ENCODE results near the gene CYSTM1. TPM values are rescaled to one million over a fixed set of nuclear protein-coding genes. Genes with fewer than 3 reads are reported as not detected.

CYSTM1 gene
- total RNA-seq, 4 donors from 2014 or later: 304 to 593 (median 336) TPM

GRCh38 chr5:140239939-140240700 lies 65.1 kb downstream of the CYSTM1 start:
- intact Hi-C loops (cut with DNase I; ENCODE audit: low total_unique reads): loop anchor here (2.0 to 10.0 kb wide), 3 partner anchors 49 to 315 kb away; partner anchors contain the start of genes CYSTM1 and SRA1
- DNase-seq (peak in 1 of 2 donors; percentile 62), ATAC-seq (peak in 1 of 2 donors; percentile 9)
- H3K9me3 ChIP-seq: no peaks in the 10 kb centered on the region
- in situ Hi-C loops (cut with MboI; ENCODE audit: low sequenced_read_pairs in 4 of 4): loop anchor here (5.0 to 25.0 kb wide), 3 partner anchors 107 to 322 kb away; partner anchors contain the start of genes APBB3 (in 1 of the 4), HBEGF (in 1 of the 4), SLC35A4 (in 1 of the 4) and SRA1 (in 1 of the 4)
- no peak overlapping the region for H3K4me3 ChIP-seq
- H3K27ac ChIP-seq: peak overlapping the region; percentile 87 to 93 (median 92)
- peaks cover 84 to 95% of the 10 kb centered on the region in 2 donors for H3K4me1 ChIP-seq
- no peaks in the 10 kb centered on the region for H3K27me3 ChIP-seq
- TF ChIP-seq POLR2A (IDR thresholded peaks at IDR 0.05) (no peak), CTCF (IDR thresholded peaks at IDR 0.05 in 4 of 5, conservative IDR thresholded peaks at IDR 0.05 in 1 of 5) (peak; percentile 59 to 74 (median 65))
- no peaks in the 10 kb centered on the region for H3K36me3 ChIP-seq

GRCh38 chr5:140240987-140241706 lies 66.2 kb downstream of the CYSTM1 start:
- DNase-seq (peak; percentile 95 to 99), ATAC-seq (peak; percentile 79 to 83)
- Histone ChIP-seq H3K27me3 (no peaks in the 10 kb centered on the region), H3K4me1 (peaks cover 88 to 93% of the 10 kb centered on the region in 2 donors), H3K36me3 (no peaks in the 10 kb centered on the region), H3K9me3 (no peaks in the 10 kb centered on the region), H3K4me3 (no peak overlapping the region), H3K27ac (peak overlapping the region; percentile 87 to 93 (median 92))
- intact Hi-C loops (cut with DNase I; ENCODE audit: low total_unique reads) (loop anchor here (2.0 to 10.0 kb wide), 3 partner anchors 50 to 314 kb away; partner anchors contain the start of genes CYSTM1 and SRA1), in situ Hi-C loops (cut with MboI; ENCODE audit: low sequenced_read_pairs in 4 of 4) (loop anchor here (5.0 to 25.0 kb wide), 3 partner anchors 106 to 321 kb away; partner anchors contain the start of genes APBB3 (in 1 of the 4), HBEGF (in 1 of the 4), SLC35A4 (in 1 of the 4) and SRA1 (in 1 of the 4))
- TF ChIP-seq CTCF (IDR thresholded peaks at IDR 0.05 in 4 of 5, conservative IDR thresholded peaks at IDR 0.05 in 1 of 5): no peak
- TF ChIP-seq POLR2A (IDR thresholded peaks at IDR 0.05): peak in 1 of 2 donors; percentile 59

GRCh38 chr5:140242099-140242498 lies 67.1 kb downstream of the CYSTM1 start:
- DNase-seq (no peak), ATAC-seq (peak in 1 of 2 donors; percentile 10)
- Histone ChIP-seq H3K4me1 (peaks cover 90 to 92% of the 10 kb centered on the region in 2 donors), H3K27me3 (no peaks in the 10 kb centered on the region), H3K4me3 (no peak overlapping the region), H3K36me3 (no peaks in the 10 kb centered on the region), H3K27ac (peak overlapping the region; percentile 87 to 93 (median 92)), H3K9me3 (no peaks in the 10 kb centered on the region)
- in situ Hi-C loops (cut with MboI; ENCODE audit: low sequenced_read_pairs in 4 of 4) (loop anchor here (5.0 to 25.0 kb wide), 3 partner anchors 105 to 320 kb away; partner anchors contain the start of genes APBB3 (in 1 of the 4), HBEGF (in 1 of the 4), SLC35A4 (in 1 of the 4) and SRA1 (in 1 of the 4)), intact Hi-C loops (cut with DNase I; ENCODE audit: low total_unique reads) (loop anchor here (5.0 to 10.0 kb wide), 2 partner anchors 65 to 313 kb away; partner anchors contain the start of genes CYSTM1 and SRA1)
- TF ChIP-seq POLR2A (IDR thresholded peaks at IDR 0.05) (no peak), CTCF (IDR thresholded peaks at IDR 0.05 in 4 of 5, conservative IDR thresholded peaks at IDR 0.05 in 1 of 5) (peak in 1 of 5 experiments; percentile 25)

- intact Hi-C loops (cut with DNase I; ENCODE audit: low total_unique reads): loop anchor here (5.0 to 10.0 kb wide), 2 partner anchors 66 to 312 kb away; partner anchors contain the start of genes CYSTM1 and SRA1
- no peak for TF ChIP-seq POLR2A (IDR thresholded peaks at IDR 0.05)
- no peak for TF ChIP-seq CTCF (IDR thresholded peaks at IDR 0.05 in 4 of 5, conservative IDR thresholded peaks at IDR 0.05 in 1 of 5)
- Histone ChIP-seq H3K4me1 (peaks cover 89% of the 10 kb centered on the region in 2 donors), H3K36me3 (no peaks in the 10 kb centered on the region), H3K9me3 (no peaks in the 10 kb centered on the region), H3K27ac (peak overlapping the region; percentile 87 to 93 (median 92)), H3K27me3 (no peaks in the 10 kb centered on the region), H3K4me3 (no peak overlapping the region)
- ATAC-seq: no peak
- peak in 1 of 2 donors; percentile 70 for DNase-seq
- in situ Hi-C loops (cut with MboI; ENCODE audit: low sequenced_read_pairs in 4 of 4): loop anchor here (5.0 to 25.0 kb wide), 3 partner anchors 104 to 319 kb away; partner anchors contain the start of genes APBB3 (in 1 of the 4), HBEGF (in 1 of the 4), SLC35A4 (in 1 of the 4) and SRA1 (in 1 of the 4)
These were observed 68.0 kb downstream of the CYSTM1 start for GRCh38 chr5:140242890-140243585.
